CD8-positive, alpha-beta memory T cell (primary cell): Measurements from ENCODE around the gene CYTL1. TPM values are rescaled to one million over a fixed set of nuclear protein-coding genes. Genes with fewer than 3 reads are reported as not detected.

Experiments
- CTCF ChIA-PET: fragments of 350-600 bp; sonication (Branson Sonifier 250); formaldehyde crosslinking; loops from one replicate; lab custom pipeline; 2021; ENCODE audit warnings: antibody characterized with exemption; lab: Charles Lee
- POLR2A ChIA-PET: fragments of 350-600 bp; sonication (Branson Sonifier 250); formaldehyde crosslinking; loops from one replicate; lab custom pipeline; 2021; ENCODE audit warnings: antibody characterized with exemption; lab: Charles Lee
- DNase-seq, 5 donors: peaks; one replicate each; pipeline versions ENCODE4 v3.0.0 to v3.0.0-alpha.2; 2020 to 2022; ENCODE audit warnings: mixed read lengths in 1 of 5
- H3K27ac ChIP-seq: one replicate; pipeline ENCODE4 v1.7.0; 2013; ENCODE audit warnings: low read depth, mild to moderate bottlenecking, low read length, moderate library complexity
- H3K27me3 ChIP-seq: 2 replicates; pipeline ENCODE4 v1.7.0; 2013; ENCODE audit warnings: low read length, mild to moderate bottlenecking; ENCODE audit not compliant: insufficient read depth, poor library complexity, severe bottlenecking
- H3K36me3 ChIP-seq: 2 replicates; pipeline ENCODE4 v1.7.0; 2013; ENCODE audit warnings: mild to moderate bottlenecking, low read length, moderate library complexity; ENCODE audit not compliant: insufficient read depth
- H3K4me1 ChIP-seq: 2 replicates; pipeline ENCODE4 v1.7.0; 2013; ENCODE audit warnings: mild to moderate bottlenecking, low read length, moderate library complexity; ENCODE audit not compliant: insufficient read depth
- H3K4me3 ChIP-seq: 2 replicates; pipeline ENCODE4 v1.7.0; 2013; ENCODE audit warnings: mild to moderate bottlenecking, low read length
- H3K9me3 ChIP-seq: 2 replicates; pipeline ENCODE4 v1.7.0; 2013; ENCODE audit warnings: mild to moderate bottlenecking, low read length
- H3K27ac Mint-ChIP-seq, 8 donors: one replicate each; pipeline ENCODE4 v1.8.0; 2020 to 2021; ENCODE audit warnings: mixed read lengths in 8 of 8, mild to moderate bottlenecking in 6 of 8, inconsistent platforms in 3 of 8, moderate library complexity in 3 of 8
- H3K27me3 Mint-ChIP-seq, 2 donors: one replicate each; pipeline ENCODE4 v1.8.0; 2020 to 2021; ENCODE audit warnings: mixed read lengths in 2 of 2, mild to moderate bottlenecking in 1 of 2, moderate library complexity in 1 of 2
- H3K36me3 Mint-ChIP-seq, 3 donors: one replicate each; pipeline ENCODE4 v1.8.0; 2020 to 2021; ENCODE audit warnings: mixed read lengths in 3 of 3, inconsistent platforms in 1 of 3, mild to moderate bottlenecking in 1 of 3
- H3K4me1 Mint-ChIP-seq, 3 donors: one replicate each; pipeline ENCODE4 v1.8.0; 2020 to 2021; ENCODE audit warnings: mixed read lengths in 3 of 3, inconsistent platforms in 1 of 3, mild to moderate bottlenecking in 1 of 3
- H3K4me3 Mint-ChIP-seq, 7 donors: one replicate each; pipeline ENCODE4 v1.8.0; 2020 to 2021; ENCODE audit warnings: mixed read lengths in 7 of 7, mild to moderate bottlenecking in 6 of 7, moderate library complexity in 4 of 7, inconsistent platforms in 2 of 7
- H3K9me3 Mint-ChIP-seq, 5 donors: one replicate each; pipeline ENCODE4 v1.8.0; 2020 to 2022; ENCODE audit warnings: mixed read lengths in 5 of 5, mild to moderate bottlenecking in 3 of 5, moderate library complexity in 2 of 5, inconsistent platforms in 1 of 5
- polyA plus RNA-seq: library from polyadenylated mRNA; unstranded; fragments of 300-500 nt; fragmentation: Illumina TruSeq; gene quantifications from one replicate; pipeline ENCODE4 v1.2.3, GENCODE V29; 2021
- total RNA-seq, 2 experiments: library from RNA; stranded (reverse); gene quantifications; one replicate each; pipeline ENCODE4 v1.2.3, GENCODE V29; 2021

CYTL1 gene
- total and polyA plus RNA-seq, 3 experiments from 2014 or later: 1.7 TPM; not detected in 2

- Histone ChIP-seq H3K9me3 (no peaks in the 10 kb centered on the region), H3K27me3 (no peaks in the 10 kb centered on the region), H3K4me1 (no peaks in the 10 kb centered on the region), H3K4me3 (no peak overlapping the region), H3K27ac (no peak overlapping the region), H3K36me3 (no peaks in the 10 kb centered on the region)
- ChIA-PET CTCF (no interaction called here), POLR2A (no interaction called here)
- H3K4me3 Mint-ChIP-seq: no peak overlapping the region
- peaks cover 0 to 4% (median 0%) of the 10 kb centered on the region in 5 donors for H3K9me3 Mint-ChIP-seq
- no peak overlapping the region for H3K27ac Mint-ChIP-seq
- peaks cover 0 to 4% (median 0%) of the 10 kb centered on the region in 3 donors for H3K4me1 Mint-ChIP-seq
- H3K36me3 Mint-ChIP-seq: no peaks in the 10 kb centered on the region
- peaks cover 17 to 32% of the 10 kb centered on the region in 2 donors for H3K27me3 Mint-ChIP-seq
- no peak for DNase-seq
Measured at GRCh38 chr4:5020341-5020740, 1.1 kb upstream of the CYTL1 start.

GRCh38 chr4:5019796-5020195, 538 bp upstream of the CYTL1 start:
- Mint-ChIP-seq H3K4me3 (no peak overlapping the region), H3K36me3 (no peaks in the 10 kb centered on the region)
- POLR2A ChIA-PET: no interaction called here

GRCh38 chr4:5018603-5019002, 655 bp downstream of the CYTL1 start:
- peaks cover 17 to 36% of the 10 kb centered on the region in 2 donors for H3K27me3 Mint-ChIP-seq
- no peak overlapping the region for H3K27ac ChIP-seq
- H3K4me3 Mint-ChIP-seq: no peak overlapping the region
- no peak overlapping the region for H3K4me3 ChIP-seq
- H3K4me1 Mint-ChIP-seq: peaks cover 0 to 4% (median 0%) of the 10 kb centered on the region in 3 donors
- no peaks in the 10 kb centered on the region for H3K36me3 ChIP-seq
- no peaks in the 10 kb centered on the region for H3K36me3 Mint-ChIP-seq
- CTCF ChIA-PET: no interaction called here
- H3K9me3 Mint-ChIP-seq: peaks cover 0 to 4% (median 0%) of the 10 kb centered on the region in 5 donors
- no peaks in the 10 kb centered on the region for H3K4me1 ChIP-seq
- no peaks in the 10 kb centered on the region for H3K27me3 ChIP-seq
- H3K27ac Mint-ChIP-seq: no peak overlapping the region
- no peak for DNase-seq
- no peaks in the 10 kb centered on the region for H3K9me3 ChIP-seq
- POLR2A ChIA-PET: no interaction called here

More at GRCh38 chr4:5019796-5020195, 538 bp upstream of the CYTL1 start:
- H3K9me3 ChIP-seq: no peaks in the 10 kb centered on the region
- CTCF ChIA-PET: no interaction called here
- H3K27ac ChIP-seq: no peak overlapping the region
- no peaks in the 10 kb centered on the region for H3K27me3 ChIP-seq
- Mint-ChIP-seq H3K9me3 (peaks cover 0 to 4% (median 0%) of the 10 kb centered on the region in 5 donors), H3K4me1 (peaks cover 0 to 4% (median 0%) of the 10 kb centered on the region in 3 donors), H3K27me3 (peaks cover 17 to 32% of the 10 kb centered on the region in 2 donors), H3K27ac (no peak overlapping the region)
- no peak overlapping the region for H3K4me3 ChIP-seq
- no peak for DNase-seq
- H3K36me3 ChIP-seq: no peaks in the 10 kb centered on the region
- no peaks in the 10 kb centered on the region for H3K4me1 ChIP-seq

GRCh38 chr4:5018096-5018495, 1.2 kb downstream of the CYTL1 start:
- Histone ChIP-seq H3K9me3 (no peaks in the 10 kb centered on the region), H3K36me3 (no peaks in the 10 kb centered on the region)

GRCh38 chr4:5014007-5014682, 5.1 kb downstream of the CYTL1 start:
- POLR2A ChIA-PET: no interaction called here
- Histone ChIP-seq H3K4me3 (no peak overlapping the region), H3K27ac (no peak overlapping the region), H3K36me3 (no peaks in the 10 kb centered on the region), H3K9me3 (no peaks in the 10 kb centered on the region), H3K27me3 (no peaks in the 10 kb centered on the region), H3K4me1 (no peaks in the 10 kb centered on the region)
- no peak for DNase-seq
- H3K9me3 Mint-ChIP-seq: peaks cover 0 to 2% (median 2%) of the 10 kb centered on the region in 5 donors
- H3K27me3 Mint-ChIP-seq: peaks cover 11 to 41% of the 10 kb centered on the region in 2 donors
- CTCF ChIA-PET: no interaction called here
- H3K36me3 Mint-ChIP-seq: no peaks in the 10 kb centered on the region
- no peak overlapping the region for H3K4me3 Mint-ChIP-seq
- H3K27ac Mint-ChIP-seq: no peak overlapping the region
- peaks cover 0 to 4% (median 0%) of the 10 kb centered on the region in 3 donors for H3K4me1 Mint-ChIP-seq

More at GRCh38 chr4:5018096-5018495, 1.2 kb downstream of the CYTL1 start:
- no peak overlapping the region for H3K4me3 ChIP-seq
- no peaks in the 10 kb centered on the region for H3K27me3 ChIP-seq
- DNase-seq: no peak
- peaks cover 0 to 2% (median 0%) of the 10 kb centered on the region in 5 donors for H3K9me3 Mint-ChIP-seq
- no peak overlapping the region for H3K27ac ChIP-seq
- no peaks in the 10 kb centered on the region for H3K4me1 ChIP-seq
- H3K27me3 Mint-ChIP-seq: peaks cover 17 to 36% of the 10 kb centered on the region in 2 donors
- H3K4me3 Mint-ChIP-seq: no peak overlapping the region
- H3K27ac Mint-ChIP-seq: no peak overlapping the region
- ChIA-PET CTCF (no interaction called here), POLR2A (no interaction called here)
- no peaks in the 10 kb centered on the region for H3K36me3 Mint-ChIP-seq
- peaks cover 0 to 4% (median 0%) of the 10 kb centered on the region in 3 donors for H3K4me1 Mint-ChIP-seq

GRCh38 chr4:5012958-5013357, 6.3 kb downstream of the CYTL1 start:
- peaks cover 0 to 4% (median 2%) of the 10 kb centered on the region in 5 donors for H3K9me3 Mint-ChIP-seq
- no peaks in the 10 kb centered on the region for H3K9me3 ChIP-seq
- H3K4me3 ChIP-seq: no peak overlapping the region
- H3K27ac ChIP-seq: no peak overlapping the region
- CTCF ChIA-PET: no interaction called here
- POLR2A ChIA-PET: no interaction called here
- no peak overlapping the region for H3K27ac Mint-ChIP-seq
- DNase-seq: no peak
- H3K4me1 Mint-ChIP-seq: no peaks in the 10 kb centered on the region
- H3K27me3 Mint-ChIP-seq: peaks cover 12 to 41% of the 10 kb centered on the region in 2 donors
- no peaks in the 10 kb centered on the region for H3K36me3 Mint-ChIP-seq
- no peaks in the 10 kb centered on the region for H3K27me3 ChIP-seq
- no peaks in the 10 kb centered on the region for H3K4me1 ChIP-seq
- no peaks in the 10 kb centered on the region for H3K36me3 ChIP-seq
- no peak overlapping the region for H3K4me3 Mint-ChIP-seq

- Histone ChIP-seq H3K27ac (no peak overlapping the region), H3K27me3 (no peaks in the 10 kb centered on the region), H3K4me1 (no peaks in the 10 kb centered on the region), H3K9me3 (no peaks in the 10 kb centered on the region), H3K36me3 (no peaks in the 10 kb centered on the region), H3K4me3 (no peak overlapping the region)
- no peaks in the 10 kb centered on the region for H3K36me3 Mint-ChIP-seq
- ChIA-PET CTCF (no interaction called here), POLR2A (no interaction called here)
- DNase-seq: no peak
- H3K9me3 Mint-ChIP-seq: peaks cover 0 to 4% (median 2%) of the 10 kb centered on the region in 5 donors
- no peak overlapping the region for H3K4me3 Mint-ChIP-seq
- H3K27ac Mint-ChIP-seq: no peak overlapping the region
- no peaks in the 10 kb centered on the region for H3K4me1 Mint-ChIP-seq
- peaks cover 12 to 37% of the 10 kb centered on the region in 2 donors for H3K27me3 Mint-ChIP-seq
Measured at GRCh38 chr4:5012244-5012898, 6.9 kb downstream of the CYTL1 start.

- Mint-ChIP-seq H3K27me3 (peaks cover 3 to 24% of the 10 kb centered on the region in 2 donors), H3K27ac (no peak overlapping the region), H3K9me3 (peaks cover 0 to 4% (median 2%) of the 10 kb centered on the region in 5 donors), H3K4me3 (no peak overlapping the region), H3K36me3 (no peaks in the 10 kb centered on the region), H3K4me1 (no peaks in the 10 kb centered on the region)
- Histone ChIP-seq H3K27ac (no peak overlapping the region), H3K36me3 (no peaks in the 10 kb centered on the region), H3K9me3 (no peaks in the 10 kb centered on the region), H3K4me3 (no peak overlapping the region), H3K4me1 (no peaks in the 10 kb centered on the region), H3K27me3 (no peaks in the 10 kb centered on the region)
- CTCF ChIA-PET: no interaction called here
- POLR2A ChIA-PET: no interaction called here
- DNase-seq: no peak
Measured at GRCh38 chr4:5010984-5011383, 8.3 kb downstream of the CYTL1 start.
